NCI-H345 treated with DMSO at 0.1 percent for 48 hours (cell line): Measurements from ENCODE around the gene PIMREG.

Experiments
- DNase-seq: peaks from one replicate; lab custom pipeline; 2025; ENCODE audit not compliant: unreplicated experiment; lab: John Stamatoyannopoulos, UW

Gene PIMREG, protein sequence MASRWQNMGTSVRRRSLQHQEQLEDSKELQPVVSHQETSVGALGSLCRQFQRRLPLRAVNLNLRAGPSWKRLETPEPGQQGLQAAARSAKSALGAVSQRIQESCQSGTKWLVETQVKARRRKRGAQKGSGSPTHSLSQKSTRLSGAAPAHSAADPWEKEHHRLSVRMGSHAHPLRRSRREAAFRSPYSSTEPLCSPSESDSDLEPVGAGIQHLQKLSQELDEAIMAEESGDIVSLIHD

DNA sequence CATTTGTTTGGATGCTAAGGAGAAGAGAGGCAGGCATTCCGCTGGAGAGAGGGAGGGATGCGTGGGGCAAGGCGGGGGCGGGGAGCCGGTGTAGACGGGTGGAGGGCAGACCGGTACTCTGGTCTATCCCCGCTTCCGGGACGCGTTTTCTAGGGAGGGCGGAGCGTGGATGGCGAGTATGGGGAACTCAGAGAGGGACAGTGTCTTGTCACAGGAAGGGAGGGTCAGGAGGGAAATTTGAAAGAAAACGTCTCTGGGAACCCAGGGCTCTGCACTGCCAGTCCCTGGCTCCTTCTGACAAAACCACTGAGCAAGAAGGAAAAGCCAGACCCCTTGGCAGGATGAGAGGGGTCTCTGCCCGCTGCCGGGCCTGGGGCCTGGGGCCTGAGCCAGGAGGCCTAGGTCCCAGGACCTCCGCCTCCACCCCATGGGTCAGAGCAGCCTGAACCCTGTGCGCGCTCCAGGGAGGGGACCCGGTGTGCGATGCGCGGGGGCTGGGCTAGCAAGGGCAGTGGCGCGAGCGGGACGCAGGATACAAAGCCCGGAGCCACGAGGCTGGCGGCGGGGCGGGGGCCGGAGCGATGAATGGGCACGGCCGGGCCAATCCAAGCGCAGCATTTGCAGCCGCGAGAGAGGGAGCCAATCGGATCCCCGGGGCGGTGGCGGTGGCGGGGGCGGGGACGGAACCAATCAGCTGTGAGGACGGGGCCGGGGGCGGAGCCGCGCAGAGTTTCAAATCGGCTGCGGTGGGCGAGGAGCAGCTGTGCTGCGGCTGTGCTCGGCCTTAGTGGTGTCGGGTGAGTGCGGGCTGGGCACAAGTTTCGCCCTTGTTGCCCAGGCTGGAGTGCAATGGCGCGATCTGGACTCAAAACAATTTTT lies at the start of gene PIMREG:
Gene PIMREG, plus strand, starts transcription at position 764 of the 879 bp plus-strand sequence. CDS start 656 bp downstream, outside the sequence.
- DNase-seq = peak; percentile 83

DNA sequence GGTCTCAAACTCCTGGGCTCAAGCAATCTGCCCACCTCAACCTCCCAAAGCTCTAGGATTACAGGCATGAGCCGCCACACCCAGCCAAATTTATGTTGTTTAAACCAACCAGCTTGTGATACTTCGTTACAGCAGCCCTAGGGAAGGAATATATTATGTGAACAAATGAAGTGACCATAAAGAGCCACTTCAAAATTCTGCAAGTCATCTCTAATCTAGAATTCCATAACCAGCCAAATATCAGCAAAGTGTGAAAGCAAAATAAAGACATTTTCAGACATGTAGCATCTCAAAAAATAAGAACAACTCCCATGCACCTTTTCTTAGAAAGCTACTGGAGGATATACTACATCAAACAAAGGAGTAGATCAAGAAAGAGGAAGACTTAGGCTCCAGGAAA lies 45.3 kb upstream of the PIMREG start:
- DNase-seq = no peak

DNA sequence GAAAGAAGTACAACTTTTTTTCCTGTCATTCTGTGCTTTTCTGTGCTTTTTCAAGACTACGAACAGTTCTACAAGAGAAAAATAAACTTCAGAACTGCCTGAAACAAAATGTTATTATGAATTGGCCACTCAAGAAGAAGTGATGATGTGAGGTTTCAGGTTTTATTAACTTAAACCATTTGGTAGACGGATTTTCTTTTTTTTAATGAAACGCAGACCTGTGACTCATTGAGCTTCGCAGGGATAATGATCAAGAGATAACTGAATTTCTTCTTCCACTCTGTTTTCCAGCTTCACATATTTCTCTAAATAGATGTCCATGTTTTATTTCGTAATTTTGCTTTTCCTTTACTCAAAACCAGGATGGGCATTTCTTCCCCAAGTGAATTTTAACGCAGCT lies 42.0 kb upstream of the PIMREG start:
- no peak for DNase-seq

DNA sequence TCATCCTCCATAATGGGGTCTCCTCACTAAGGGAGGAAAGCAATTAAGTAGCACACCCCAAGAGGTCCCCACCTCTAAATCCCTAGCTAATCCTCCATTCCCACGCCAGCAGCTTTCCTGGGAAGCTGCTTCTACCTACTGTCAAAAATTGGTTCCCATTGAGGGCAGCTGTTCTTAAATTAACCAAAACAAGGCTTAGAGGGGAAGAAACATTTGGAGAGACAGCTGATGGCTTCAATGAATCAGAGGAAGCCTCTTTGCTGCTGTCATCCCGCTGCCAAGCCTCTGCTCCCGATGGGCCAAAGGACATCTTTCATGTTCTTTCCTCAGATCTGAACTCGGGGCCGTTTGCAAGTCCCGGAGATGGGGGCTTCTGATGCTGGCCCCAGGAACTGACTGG lies 36.0 kb upstream of the PIMREG start:
- no peak for DNase-seq

DNA sequence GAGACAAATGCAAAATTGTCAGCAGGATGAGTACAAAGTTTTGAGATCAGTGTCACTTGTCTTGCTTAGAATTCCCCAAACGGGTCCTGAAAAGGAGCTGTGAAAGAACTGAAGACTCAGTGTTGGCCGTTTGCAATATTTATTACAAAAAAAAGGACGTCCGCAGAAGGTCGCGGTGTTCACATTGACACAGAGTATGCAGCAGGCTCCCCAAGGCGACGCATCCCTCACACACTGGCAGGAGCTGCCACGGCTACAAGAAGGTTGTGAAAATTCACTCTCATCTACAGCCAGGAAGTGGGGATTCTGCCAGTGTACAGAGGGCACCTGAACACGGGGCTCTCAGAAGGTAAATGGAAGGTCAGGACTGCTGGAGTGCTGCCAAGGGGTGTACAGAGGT lies 35.5 kb upstream of the PIMREG start:
- no peak for DNase-seq

DNA sequence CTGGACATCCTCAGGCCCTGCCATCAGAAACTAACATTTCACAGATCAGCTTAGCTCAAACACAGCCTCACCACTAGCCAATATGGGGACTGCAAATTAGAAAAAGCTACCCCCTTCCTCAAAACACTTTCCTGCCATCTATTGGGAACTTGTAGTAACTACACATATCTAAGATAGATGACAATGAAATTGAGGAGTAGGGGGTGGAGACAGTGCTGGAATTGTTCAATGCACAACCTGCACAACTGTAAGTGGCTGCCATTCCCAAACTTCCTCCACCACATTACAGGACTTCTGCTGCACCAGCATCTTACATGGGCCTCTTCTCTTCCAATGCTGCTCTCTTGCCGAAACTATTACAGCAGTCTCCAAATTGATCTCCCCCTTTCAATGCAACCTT lies 31.2 kb upstream of the PIMREG start:
- peak; percentile 13 for DNase-seq

DNA sequence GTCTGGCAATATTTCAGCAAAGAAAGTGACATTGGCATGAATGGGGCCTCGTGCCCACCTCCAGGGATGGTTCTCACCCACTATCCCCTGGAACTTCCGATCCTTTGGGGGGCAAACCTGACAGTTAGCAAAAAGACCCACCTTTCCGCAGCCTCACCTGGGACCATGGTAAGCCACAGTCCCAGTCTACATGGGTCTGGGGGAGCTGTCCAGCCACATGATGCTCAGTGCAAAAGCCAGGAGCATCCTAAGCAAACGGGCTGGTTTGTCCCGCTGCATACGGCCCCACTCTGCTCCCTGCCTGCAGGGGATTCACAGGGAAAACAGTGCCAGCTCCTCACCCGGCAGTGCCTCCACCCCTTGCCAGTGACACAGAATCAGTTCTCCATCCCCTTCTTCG lies 28.6 kb upstream of the PIMREG start:
- no peak for DNase-seq

DNA sequence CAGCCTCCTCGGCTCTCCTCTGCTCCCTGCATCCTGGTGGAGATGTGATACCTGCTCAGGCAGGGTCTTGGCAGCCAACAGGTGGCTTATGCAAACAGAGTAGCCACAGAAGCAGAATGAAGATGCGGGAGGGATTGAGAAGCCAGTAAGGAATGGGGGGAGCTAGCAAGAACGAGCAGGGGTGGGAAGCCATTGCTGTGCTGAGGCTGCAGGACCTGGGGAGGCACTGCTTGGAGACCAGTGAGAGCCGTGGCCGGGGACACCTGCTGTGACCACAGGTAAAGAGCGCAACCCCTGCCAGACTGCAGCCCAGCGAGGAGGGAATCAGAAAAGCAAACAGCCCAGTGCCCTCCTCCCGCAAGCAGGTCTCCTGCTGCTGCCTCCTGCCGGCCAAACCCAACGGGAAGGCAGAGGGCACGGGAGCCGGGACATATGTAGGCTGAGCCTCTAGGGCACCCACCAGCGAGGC lies 24.0 kb upstream of the PIMREG start:
- no peak for DNase-seq

DNA sequence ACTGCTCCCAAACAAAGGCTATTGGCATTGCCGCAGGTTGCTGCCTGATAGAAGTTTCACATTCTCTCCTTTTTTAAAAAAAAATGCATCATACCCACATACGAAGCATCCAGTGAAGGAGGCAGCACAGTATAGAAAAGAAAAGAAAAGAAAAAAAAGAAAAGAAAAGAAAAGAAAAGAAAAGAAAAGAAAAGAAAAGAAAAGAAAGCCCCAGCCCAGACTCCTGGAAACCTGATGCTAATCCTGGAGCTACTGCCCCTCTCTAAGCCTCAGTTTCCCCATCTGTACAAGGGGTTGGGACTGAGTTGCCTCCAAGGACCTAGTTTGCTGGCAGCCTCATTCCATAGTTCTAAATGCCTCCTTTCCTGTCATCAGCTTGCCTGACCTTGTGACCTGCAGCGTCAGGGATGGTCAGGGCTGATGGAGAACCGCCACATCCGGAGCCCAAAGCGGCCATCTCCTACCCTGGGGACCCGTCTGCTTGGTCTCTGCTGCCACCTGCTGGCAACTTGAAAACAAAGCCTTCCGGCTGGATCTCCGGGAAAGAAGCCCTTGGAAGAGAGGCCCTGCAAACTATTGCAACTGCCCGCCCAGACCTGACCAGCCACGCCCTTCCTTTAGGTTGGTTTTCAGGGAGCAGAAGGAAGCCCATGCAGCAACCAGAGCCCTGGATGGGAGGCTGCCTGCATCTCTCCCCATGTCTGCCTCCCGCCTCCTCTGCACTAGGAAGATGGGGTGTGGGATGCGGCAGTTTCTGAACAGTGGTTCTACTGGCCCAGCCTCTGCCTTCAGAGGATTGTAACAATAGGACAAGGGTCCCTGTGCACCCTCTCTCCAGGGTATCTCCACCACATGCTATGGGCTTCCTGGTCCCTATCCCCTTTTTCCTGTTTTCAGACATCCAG lies 22.3 kb upstream of the PIMREG start:
- peak; percentile 31 for DNase-seq

DNA sequence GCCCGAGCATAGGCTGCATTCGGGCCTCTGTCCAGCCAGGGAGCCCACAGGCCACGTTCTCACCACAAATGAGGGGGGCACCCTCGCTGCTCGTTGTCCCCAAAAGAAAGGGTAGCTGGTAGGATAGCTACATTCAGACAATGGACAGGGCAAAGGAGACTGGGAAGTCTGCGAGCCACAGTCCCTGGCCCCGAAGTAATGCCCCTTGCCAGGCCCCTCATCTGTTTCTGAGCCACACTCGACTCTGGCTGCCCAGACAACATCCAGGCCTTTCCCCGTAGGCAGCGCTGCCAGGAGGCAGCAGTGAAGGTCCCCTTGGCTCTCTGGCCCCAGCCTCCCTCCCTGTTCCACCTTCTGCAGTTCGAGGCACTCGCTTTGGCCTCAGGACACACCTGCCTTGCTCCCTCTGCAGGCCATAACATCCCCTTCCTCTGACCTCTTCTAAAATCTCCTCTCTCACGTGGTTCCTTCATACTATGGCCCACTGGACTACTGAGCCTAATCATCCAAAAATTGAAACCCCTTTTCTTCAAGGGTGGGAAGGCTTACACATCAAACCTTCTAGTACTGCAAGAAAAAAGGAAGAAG lies 21.5 kb upstream of the PIMREG start:
- DNase-seq = no peak

DNA sequence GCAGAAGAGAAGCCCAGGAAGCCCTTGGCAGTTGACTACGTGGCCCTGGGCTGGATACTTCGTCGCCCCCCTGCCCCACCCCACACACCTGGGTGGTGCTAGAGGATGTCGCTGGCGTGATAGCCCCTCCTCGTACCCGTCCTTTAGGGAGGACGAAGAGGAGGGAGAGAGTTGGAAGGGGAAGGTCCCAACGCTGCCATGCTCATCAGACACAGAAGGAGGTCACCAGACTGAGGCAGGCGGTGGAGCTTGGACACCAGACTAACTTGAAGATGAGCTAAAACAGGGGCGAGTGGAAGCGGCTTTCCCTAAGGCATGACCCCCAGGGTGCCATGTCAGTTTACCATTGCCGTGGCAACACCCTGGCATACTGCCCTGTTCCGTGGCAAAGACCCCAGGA lies 20.3 kb upstream of the PIMREG start:
- no peak for DNase-seq

DNA sequence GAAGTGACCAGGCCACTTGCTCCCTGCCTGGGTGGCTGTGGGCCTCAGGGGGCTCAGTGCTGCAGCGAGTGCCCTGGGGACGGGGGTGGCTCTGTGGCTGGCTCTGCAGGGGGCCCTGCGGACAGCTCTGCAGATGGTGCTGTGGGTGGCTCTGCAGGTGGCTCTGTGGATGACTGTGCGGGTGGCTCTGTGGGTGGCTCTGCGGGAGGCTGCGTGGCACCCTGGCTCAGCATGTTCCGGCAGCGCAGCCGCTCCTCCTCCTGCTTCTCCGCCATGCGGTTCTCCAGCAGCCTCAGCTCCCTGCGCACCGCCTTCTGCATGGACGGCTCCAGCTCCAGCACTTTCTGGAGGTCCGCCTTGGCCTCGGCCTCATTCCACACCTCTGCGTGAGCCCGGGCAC lies 18.8 kb upstream of the PIMREG start:
- no peak for DNase-seq

DNA sequence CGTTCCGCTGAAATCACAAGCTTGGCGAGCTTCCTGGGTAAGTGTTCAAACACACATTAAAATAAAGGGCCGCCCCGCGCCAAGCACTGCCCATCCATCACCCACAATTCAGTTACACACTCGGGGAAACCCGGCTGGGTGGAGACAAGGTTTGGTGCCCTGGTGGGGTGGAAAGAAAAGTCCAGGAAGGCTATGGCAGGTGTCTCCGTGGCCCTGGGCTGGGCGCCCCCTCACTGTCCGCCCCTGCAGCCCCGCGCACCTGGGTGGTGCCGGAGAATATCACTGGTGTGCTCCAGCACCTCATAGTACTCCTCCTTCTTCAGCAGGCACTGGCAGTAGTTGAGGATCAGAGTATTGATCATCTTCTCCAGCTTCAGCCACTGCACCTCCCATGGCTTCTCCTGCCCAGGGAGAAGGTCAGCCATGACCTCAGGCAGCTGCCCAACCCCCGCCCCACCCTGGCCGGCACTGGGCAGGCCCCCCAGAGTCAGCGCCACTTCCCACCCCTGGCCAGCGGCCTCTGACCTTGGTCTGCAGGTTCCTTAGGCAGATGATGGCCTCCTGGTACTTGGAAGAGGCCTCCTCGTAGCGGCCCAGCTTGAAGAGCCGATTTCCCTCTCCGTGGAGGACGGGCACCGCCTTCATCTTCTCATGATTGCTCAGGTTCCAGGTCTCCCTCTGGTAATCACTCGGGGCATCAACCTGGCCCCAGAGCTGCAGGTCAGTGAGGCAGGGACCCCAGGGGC lies 17.7 kb upstream of the PIMREG start:
- no peak for DNase-seq

DNA sequence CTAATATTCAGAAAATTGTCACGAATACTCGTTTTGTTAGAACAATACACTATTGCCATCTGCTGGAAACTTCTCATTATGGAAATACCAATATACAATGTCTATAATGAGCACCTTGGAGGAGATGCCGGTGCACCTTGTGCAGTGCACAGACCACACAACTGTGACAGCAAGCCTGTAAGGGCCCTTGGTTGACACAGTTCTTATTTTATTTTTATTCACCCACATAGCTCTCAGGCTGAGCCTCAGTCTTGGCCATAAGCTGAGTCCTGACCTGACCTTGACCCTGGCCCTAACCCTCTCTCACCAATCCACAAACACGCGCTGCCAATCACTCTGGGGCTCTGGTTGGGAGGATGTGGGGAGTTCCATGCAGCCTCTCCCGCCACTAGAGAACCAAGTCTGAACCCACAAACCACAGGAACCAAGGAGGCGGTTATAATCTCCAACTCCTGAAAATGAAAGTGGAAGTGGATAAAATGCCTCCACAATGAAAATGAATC lies 16.9 kb upstream of the PIMREG start:
- no peak for DNase-seq

DNA sequence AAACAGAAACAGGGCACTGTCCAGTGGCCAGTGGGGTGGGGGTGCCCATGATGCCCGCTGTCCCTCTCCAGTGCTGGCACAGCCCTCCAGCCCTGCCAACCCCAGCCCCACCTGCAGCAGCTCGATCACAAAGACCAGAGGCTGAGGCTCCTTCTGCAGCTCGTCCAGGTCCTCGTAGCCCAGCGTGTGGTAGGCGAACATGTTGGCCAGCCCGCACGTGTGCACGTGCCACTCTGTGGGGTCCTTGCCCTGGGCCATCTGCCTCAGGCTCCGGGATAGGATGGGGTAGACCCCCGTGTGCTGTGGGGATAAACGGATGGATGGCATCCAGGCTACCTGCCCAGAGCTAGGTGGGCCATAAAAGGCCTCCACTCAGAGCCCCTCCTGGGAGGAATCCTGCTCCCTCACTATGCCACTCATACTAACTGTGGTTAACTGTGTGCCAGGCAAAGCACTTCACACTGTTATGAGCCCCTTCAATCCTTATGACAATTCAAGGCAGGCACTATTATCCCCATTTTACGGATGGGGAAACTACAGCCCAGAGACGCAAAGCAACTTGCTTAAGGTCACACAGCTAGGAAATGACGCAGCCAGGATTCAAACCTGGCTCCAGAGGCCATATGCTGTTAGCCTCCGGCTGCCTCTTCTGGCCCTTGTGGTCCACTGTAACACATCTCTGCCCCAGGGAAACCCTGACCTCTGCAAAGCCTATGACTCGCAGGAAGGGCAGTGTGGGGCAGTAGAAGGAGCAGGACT lies 15.9 kb upstream of the PIMREG start:
- DNase-seq = no peak

DNA sequence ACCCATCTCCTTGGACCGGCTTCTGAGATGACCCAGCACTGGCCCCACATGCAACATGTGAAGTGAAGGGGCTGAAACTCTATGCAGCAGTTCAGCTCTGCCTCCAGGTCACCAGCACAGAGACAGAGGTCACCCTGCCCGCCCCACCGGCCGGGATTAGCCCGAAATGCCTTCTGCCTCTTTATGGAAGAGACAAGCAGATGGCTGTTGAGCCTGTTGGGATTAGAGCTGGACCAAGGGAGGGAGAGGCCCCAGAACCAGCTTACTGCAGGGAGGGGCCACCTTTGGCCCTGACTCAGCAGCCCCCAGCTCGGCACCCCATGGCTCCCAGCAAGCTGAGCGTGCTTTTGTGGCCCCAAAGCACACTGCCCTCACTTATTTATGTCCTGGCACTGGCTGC lies 15.0 kb upstream of the PIMREG start:
- no peak for DNase-seq

DNA sequence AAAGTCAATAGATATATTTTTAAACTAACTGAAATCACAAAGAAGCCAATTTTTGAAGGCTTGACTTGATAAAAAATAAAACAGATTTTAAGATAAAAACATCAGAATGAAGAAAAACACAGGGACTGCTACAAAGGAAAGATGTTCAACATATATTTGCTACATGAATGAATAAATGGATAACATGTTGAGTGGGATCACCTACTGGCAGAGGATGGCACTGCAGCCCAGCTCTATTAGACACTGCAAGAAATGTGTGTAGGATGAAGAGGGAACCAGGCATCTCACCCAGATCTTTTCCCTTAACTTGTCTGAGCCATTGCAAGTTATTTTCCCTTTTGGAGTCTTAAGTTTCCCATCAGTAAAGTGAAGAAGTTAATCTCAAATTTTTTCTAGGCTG lies 13.5 kb upstream of the PIMREG start:
- DNase-seq = no peak

DNA sequence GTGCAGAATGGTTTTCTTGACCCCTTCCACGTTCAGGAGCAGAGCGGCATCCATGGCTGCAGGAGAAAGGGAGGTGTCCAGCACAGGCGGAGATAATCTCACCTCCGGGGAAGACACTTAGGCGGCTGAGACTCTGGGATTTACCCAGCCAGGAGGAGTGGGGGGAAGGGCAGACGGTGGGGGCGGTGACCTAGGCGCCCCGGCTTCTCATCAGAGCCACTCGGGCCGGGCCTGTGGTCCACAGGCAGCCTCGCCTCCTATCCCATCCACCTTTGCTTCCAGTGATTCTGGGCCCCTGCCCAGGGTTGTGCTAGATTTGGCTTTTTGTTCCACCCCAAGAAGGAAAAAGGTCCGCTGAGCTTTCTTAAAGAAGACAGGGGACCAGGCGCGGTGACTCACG lies 9.2 kb upstream of the PIMREG start, which contains the start of gene AIPL1:
Gene AIPL1, minus strand, starts transcription at position 71 of the 400 bp plus-strand sequence. Its CDS starts 17 bp downstream, at position 54.
- DNase-seq = no peak

DNA sequence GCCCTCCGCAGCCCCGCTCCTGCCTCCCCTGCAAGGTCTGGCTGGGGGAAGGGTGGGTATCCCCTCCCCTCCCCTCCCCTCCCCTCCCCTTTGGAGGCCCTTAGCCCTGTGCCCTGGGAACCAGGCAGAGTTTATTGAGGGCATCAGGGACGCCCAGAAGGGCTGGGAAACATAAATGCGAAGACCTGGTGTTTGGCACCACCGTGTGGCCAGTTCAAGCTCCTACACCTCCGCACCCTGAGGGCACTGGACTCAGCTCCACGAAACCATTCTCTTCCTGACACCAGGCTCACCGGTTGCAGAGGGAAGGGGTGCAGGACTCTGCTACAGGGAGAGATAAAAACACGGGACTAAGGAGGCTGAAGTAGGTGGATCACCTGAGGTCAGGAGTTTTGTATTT lies 8.3 kb upstream of the PIMREG start:
- no peak for DNase-seq
